Stimulated activated CD4-positive, alpha-beta T cell treated with anti-CD3 and anti-CD28 coated beads, Interleukin-1b, Interleukin-23, amount 100 ng/mL, for 1 hour (primary cell): Measurements from ENCODE around the gene COL26A1.
"Not testable (repeated sequence)": the region's sequence is repeated elsewhere in the genome, so short reads cannot be mapped to it uniquely, and the experiment has no call there.

Source experiments
- DNase-seq, 2 donors: peaks; one replicate each; pipeline ENCODE4 v3.0.0-alpha.2; 2020; ENCODE audit warnings: low read depth in 2 of 2

The COL26A1 gene

DNA sequence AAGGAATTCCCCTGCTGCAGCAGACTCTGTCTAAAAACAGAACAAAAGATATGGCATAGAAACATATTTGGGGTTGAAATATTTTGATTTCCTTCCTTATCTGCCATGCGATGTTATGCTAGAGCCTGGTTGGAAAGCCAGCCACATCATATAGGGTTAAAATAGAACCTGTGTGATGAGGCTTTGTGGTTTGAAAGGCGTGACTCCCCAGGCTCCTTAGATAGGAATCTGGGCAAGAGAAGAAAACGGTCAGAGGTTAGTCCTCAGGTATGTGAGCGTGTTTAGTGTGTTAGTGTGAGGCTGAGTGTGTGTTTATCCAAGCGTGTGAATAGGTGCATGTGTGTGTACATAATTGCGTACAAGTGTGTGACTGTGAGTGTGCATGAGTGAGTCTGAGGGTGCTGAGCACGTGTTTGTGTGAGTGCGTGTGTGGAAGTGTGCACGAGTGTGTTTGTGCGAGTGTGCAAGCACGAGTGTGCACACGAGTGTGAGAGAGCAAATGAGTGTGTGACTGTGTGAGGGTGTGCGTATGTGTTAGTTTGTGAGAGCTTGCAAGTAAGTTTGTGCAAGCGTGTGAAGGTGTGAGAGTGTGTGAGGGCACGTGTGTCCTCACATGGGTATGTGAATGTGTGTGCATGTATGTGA, 79.9 kb downstream of the COL26A1 start:
- no peak for DNase-seq

DNA sequence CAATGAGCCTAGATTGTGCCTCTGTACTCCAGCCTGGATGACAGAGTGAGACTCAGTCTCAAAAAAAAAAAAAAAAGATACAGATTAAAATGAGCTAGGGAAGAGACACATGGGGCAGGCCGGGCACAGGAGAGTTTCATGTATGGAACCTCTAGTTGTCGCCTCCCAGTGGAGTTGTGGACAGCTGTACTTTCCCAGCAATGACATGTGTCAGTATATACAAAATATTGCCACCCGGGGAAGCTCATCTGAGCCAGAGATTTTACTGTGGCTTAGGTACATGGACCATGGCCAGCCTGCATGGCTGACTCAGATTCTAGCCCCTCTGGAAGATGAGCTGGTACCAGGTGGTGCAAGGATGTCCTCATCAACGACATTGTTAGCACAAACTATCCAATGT, 87.4 kb downstream of the COL26A1 start:
- DNase-seq: no peak

DNA sequence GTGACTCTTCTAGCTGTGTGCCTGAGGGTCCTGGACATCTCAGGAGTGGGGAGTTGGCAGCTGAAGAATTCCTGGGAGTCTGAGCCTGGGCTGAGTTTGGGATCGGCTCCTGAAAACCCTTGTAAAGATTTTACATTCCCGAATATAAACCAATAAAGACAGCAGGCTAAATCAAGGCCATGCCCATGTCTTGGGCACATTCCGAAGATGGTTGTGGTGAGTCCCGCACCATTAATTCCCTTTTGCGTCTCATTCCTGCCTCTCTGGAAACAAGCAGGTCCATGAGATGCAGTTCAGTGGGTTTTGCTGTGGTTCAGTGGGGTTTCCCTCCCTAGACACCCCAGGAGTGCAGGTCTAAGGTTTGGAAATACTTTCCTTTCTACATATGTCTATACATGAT, 90.9 kb downstream of the COL26A1 start:
- no peak for DNase-seq

DNA sequence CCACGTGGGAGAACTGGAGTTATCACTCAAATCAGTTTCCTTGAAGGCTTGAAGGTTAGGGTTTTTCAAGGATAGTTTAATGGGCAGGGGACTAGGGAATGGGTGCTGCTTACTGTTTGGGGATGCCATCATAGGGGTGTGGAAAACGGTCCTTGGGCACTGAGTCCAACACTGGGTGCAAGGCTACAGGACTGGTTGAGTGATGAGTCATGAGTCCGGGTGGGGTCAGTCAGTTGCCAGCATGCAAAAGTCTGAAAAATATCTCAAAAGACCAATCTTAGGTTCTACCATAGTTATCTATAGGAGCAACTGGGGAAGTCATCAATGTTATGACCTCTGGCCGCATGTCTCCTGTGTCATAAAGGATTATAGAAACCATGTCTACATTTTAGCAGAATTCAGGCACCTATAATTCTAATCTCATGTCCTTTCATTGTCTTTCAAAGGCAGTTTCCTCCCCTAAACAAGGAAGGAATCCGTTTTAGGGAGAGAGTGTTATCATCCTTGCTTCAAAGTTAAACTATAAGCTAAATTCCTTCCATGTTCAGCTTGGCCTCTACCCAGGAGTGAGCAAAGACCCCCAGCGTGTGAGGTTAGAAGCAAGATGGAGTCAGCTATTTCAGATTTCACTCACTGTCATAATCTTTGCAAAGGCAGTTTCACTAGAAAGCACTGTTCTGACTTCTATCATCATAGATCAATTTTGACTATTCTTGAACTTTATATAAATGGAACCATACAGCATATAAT, 94.5 kb downstream of the COL26A1 start:
- DNase-seq: no peak

DNA sequence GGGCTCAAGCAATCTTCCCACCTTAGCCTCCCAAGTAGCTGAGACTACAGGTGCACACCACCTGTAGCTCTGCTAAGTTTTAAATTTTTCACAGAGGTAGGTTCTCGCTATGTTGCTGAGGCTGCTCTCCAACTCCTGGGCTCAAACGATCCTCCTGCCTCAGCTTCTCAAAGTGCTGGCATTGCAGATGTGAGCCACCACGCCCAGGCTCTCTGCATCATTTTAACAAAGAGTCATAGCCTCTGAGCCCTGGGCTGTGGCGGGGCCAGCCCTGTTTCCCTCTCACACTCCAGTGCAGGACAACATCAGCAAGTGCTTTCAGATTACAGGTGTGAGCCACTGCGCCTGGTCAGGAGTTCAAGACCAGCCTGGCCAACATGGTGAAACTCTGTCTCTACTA, 102.5 kb downstream of the COL26A1 start:
- no peak for DNase-seq

DNA sequence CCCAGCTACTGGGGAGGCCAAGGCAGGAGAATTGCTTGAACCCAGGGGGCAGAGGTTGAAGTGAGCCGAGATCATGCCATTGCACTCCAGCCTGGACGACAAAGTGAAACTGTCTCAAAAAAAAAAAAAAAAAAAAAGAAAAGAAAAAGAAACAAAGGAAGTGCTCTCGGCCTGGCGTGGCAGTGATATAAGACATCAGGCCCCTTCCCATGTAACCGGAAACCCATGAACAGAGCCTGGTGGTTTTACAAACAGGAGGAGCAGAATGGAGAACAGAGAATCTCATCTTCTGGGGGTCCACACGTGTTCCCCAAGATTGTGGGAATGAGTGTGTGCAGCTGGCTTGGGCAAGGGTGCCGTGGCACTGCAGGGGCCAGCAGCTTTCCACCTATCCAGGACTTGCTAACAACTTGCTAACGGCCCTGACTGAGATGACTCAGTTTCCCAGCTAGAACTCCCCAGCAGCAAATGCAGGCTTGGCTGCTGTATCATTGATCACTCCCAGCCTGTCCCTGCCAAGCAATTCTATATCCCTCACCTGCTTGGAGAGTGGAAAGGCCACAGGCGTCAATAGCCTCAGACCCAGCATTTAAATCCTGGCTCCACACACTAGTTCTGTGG, 103.0 kb downstream of the COL26A1 start:
- DNase-seq: no peak

DNA sequence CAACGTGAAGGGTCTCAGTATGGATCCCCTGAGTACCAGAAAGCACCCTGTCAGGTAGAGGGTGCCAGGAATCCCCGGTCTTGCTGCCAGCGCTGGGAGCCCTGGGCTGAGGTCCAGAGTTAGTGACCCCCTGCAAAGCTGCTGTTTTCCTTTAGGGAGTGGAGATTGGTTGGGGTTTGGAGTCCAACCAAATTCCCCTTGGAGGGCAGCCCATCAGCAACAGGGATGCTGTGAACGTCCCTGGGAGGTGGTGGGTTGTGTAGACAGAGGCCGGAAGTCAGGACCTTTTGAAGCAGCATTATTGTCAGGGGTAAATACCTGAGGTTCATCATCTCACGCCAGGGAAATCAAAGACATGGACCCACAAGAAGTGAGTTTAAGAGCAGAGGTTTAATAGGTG, 104.2 kb downstream of the COL26A1 start:
- DNase-seq: no peak

DNA sequence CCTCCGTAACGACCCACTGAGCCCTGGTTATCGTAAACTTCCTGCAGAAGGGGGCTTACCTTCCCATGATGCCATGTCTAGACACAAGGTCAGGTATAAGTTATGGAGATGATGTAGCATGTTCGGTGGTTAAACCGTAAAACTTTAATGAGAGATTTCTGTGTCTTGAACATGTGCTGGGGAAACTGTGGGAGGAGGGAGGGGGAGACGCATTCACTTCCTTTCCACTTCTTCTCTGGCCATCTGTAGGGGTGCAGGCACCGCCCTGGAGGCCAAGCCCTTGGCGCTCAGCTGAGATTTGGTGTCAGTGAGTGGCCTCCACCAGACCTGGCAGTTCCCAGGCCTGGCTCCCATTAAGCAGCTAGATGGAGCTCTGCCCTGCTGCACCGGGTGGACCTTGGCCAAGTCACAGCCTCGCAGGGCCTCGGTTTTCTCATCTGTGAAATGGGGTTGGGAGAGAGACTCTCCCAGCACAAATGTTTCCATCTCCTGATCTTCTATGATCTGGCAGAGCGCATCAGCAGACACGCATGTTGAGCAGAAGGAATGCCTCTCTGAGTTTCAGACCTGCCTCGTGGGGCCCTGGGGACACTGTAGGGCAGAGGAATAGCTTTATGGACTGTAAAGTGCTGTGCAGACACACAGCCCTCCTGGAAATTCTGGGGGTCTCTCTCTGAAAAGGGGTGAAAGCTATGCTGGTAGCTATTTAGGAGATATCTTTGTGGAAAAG, 106.0 kb downstream of the COL26A1 start:
- no peak for DNase-seq

DNA sequence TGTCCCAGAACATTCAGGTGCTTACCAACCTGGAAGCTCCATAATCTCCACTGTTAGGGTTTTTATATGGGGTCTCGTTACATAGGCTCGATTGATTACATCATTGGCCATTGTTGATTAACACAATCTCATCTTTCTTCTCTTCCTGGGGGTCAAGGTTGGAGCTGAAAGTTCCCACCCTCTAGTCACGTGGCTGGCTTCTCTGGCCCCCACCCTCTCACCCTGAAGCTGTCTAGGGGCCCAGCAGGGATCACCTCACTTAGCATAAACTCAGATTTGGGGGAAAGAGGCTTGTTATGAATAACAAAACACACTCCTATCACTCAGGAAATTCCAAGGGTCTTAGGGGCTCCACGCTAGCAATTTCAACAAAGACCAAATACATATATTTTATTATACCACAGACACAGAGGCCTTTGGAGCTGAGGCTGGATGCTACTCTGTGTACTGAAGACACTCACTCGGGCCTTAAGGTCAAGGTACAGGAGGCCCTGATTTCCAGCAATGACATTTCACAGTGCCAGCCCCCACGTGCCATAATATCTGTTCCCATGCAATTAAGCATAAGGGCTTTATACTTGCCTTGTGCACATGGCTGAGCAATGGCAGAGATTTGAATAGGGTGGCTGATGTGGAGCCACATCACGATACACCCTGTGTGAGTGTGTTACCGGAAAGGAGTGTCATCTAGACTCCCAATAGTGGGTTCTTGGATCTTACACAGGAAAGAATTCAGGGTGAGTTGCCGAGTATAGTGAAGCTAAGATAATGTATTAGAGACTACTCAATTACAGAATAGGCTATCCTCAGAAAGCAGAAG, 108.2 kb downstream of the COL26A1 start:
- no peak for DNase-seq

DNA sequence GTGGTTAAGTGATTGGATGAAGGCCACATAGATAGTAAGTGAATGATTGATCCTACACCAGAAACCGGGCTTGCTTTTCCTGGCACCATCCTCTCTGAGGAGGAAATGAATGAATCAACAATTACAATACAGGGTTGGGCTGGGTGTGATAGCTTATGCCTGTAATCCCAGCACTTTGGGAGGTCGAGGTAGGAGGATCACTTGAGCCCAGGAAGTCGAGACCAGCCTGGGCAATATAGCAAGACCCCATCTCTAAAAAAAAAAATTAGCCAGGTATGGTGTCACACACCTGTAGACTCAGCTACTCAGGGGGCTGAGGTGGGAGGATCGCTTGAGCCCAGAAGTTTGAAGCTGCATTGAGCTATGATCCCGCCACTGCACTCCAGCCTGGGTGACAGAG, 111.5 kb downstream of the COL26A1 start:
- DNase-seq: no peak

DNA sequence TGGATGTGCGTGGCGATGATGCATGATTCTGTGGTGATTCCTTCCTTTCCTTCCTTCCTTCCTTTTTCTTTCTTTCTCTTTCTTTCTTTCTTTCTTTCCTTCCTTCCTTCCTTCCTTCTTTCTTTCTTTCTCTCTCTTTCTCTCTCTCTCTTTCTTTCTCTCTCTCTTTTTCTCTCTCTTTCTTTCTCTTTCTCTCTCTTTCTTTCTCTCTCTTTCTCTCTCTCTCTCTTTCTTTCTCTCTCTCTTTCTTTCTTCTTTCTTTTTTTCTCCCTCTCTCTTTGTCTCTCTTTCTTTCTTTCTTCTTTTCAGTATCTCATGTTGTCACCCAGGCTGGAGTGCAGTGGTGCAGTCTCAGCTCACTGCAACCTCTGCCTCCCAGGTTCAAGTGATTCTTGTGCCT, 113.0 kb downstream of the COL26A1 start:
- DNase-seq: not testable (repeated sequence)

DNA sequence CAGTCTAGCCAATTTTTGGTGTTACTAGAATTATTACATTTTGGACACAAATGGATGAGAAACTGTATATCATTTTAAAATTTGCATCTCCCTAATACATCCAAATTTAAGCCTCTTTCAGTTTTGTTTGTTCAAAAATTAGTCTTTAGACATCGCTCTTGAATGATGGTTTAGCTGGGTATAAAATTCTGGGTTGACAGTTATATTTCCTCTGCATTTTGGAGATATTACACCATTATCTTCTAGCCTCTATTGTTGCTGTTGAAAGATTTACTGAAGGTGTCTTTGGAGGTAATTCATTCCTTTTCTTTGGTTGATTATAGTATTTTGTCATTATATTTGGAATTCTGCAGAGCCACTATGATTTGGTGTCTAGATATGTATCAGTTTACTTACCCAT, 116.5 kb downstream of the COL26A1 start:
- DNase-seq: no peak

DNA sequence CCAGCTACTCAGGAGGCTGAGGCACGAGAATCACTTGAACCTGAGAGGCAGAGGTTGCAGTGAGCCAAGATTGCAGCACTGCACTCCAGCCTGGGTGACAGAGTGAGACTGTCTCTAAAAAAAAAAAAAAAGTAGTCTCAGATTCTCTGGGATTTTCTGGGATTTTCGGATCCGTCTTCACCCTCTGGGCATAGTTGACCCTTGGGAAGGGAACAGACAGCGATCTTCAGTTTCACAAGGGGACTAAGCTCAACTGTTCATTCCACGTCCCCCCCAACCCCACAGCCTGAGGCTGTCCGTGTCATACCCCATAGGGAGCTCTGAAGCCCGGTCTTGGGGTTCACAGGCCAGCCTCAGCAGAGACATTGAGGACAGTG, 123.4 kb downstream of the COL26A1 start:
- not testable (repeated sequence) for DNase-seq

DNA sequence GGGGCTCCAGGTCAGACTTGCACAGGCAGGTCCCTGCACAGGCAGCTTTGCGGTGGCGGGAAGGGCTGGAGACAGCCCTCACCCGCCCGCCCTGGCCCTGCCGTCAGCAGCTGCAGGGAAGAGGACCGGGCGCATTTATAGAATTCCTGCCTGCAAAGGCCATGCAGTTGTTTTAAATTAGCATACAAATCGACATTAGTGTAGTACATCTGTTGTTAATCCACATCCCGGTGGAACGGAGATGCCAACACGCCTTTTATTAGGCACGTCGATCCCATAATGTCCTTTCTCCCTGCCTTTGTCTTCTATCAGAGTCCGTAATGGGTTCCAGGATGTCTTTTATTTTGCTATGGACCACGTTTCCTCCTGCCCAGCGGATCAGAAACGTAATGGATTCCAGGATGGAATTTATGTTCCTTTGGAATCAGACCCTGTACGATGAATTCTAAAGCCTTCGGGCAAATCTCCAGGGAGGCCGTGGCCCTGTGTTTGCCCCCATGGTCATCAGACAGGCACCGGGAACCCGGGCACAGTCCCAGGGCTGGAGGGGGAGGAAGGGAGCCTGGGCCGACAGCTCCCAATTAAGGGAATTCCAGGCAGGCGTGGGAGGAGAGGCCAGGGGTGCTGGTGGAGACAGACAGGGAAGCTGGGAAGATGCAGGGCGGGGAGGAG, 123.9 kb downstream of the COL26A1 start:
- no peak for DNase-seq

DNA sequence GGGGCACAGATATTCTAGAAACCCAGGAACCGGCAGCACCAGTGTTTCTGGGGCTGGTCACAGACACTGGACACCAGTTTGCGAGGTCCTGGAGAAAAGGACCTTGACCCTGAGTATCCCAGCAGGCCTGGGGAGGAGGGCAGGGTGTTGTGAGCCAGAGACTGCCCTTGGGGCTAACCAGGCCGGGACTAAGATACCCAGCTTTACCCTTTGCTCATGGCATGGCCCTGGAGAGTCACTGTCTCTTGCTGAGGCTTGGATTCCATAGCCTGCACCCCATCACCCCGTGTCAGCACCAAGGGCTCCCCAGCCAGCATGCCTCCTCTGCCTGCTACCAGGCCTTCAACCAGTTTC, 124.4 kb downstream of the COL26A1 start:
- no peak for DNase-seq

DNA sequence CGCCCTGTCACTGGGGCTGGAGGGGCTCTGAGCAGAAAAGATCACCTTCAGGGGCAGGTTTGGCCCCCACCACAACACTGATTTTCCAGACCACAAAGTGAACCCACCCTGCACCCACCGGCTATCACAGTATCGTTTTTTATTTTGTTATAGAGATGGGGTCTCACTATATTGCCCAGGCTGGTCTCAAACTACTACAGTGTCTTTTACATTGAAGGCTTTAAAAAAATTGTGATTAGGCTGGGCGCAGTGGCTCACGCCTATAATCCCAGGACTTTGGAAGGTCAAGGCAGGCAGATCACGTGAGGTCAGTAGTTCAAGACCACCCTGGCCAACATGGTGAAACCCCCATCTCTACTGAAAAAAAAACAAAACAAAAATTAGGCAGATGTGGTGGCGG, 125.1 kb downstream of the COL26A1 start:
- no peak for DNase-seq

DNA sequence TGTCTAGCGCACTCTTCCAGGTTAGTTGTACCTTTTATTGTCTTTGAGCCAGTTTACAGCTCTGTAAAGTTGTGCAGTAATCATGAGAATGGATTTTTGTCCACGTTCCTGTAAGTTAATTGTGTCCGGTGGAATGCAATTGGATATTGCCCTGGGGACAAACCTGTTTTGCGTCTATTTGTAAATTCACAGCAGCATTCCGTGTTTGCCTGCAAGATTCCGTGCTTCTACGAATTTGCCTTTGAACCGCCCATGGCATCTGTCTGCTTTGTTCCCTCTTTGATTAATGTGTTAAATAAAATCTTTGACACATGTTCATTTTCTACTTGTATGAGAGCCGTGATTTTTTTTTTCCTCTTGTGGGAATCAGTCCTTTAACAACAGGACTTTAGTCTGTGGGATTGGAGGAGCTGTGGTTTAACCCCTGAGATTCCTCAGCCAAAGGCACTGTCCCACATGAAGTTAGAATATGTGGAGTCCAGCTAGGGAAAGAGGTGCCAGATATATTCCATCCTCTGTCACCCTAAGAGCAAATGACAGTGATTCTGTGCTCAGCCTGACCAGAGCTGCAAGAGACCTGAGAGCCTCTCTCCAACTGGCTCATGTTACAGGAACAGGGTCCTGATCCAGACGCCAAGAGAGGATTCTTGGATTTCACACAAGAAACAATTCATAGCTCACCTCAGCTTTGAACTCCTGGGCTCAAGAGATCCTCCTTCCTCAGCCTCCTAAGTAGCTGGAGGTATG, 126.3 kb downstream of the COL26A1 start:
- no peak for DNase-seq

DNA sequence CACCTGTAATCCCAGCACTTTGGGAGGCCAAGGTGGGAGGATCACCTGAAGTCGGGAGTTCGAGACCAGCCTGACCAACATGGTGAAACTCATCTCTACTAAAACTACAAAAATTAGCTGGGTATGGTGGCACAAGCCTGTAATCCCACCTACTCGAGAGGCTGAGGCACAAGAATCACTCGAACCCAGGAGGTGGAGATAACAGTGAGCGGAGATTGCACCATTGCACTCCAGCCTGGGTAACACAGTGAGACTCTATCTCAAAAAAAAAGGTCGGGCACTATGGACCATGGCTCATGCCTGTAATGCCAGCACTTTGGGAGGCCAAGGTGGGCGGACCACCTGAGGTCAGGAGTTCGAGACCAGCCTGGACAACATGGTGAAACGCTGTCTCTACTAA, 127.8 kb downstream of the COL26A1 start:
- not testable (repeated sequence) for DNase-seq

DNA sequence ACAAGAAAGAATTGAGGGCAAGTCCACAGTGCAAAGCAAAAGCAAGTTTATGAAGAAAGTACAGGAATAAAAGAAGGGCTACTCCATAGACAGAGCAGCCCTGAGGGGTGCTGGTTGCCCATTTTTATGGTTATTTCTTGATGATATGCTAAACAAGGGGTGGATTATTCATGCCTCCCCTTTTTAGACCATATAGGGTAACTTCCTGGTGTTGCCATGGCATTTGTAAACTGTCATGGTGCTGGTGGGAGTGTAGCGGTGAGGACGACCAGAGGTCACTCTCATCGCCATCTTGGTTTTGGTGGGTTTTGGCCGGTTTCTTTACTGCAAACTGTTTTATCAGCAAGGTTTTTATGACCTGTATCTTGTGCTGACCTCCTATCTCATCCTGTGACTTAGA, 128.8 kb downstream of the COL26A1 start:
- not testable (repeated sequence) for DNase-seq

DNA sequence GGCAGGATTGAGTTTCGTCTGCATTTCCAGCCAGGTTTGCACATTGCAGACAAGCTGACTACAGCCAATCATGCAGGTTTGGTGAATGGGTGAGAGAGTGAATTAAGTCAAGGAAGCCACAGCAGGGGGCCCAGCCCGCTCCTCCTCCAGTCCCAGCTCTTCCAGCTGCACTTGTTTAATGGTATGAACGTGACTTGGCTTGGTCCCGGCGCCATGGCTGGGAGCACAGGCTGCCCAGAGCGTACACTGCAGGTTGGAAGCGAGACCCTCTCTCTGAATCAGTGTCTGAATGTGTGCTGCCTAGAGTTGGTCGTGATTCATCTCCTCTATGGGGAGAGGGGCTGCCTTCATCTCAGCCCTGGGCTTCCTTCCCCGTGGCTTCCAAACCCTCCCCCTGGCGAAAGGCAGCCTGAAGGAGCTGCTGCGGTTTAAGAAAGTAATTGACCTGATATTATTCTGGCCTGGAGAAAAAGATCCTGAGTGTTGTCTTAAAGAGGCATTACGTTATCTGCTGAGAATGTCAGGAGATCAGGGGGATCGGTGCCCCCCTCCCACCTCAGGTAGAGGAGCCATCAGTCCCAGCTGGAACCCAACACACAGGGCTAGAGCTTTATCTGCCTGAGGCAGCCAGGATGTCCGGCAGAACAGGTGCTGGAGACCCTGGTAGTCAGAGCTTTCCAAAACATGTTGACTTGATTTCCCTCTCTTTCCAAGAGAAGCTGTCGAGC, 132.1 kb downstream of the COL26A1 start:
- DNase-seq: no peak
